HepG2 (cell line): ENCODE data around the gene ETV6. TPM values are rescaled to one million over a fixed set of nuclear protein-coding genes. Genes with fewer than 3 reads are reported as not detected.

Experiments
- ATAC-seq: fragments of 200-7000 bp; cut with Tn5 transposase; 3 replicates; pipeline ENCODE4 v1.9.1; 2020; ENCODE audit warnings: mild to moderate bottlenecking, moderate library complexity
- BruUV-seq: library from RNA; stranded (reverse); fragments of 400-500 nt; replicated peaks from 2 replicates; lab custom pipeline; 2021; lab: Mats Ljungman, UMichigan
- CTCF ChIA-PET: fragments of 300-600 bp; formaldehyde crosslinking; extraction: SDS; loops from one replicate; lab custom pipeline; 2021; ENCODE audit warnings: low total read pairs, inconsistent platforms, low intra/inter-chr PET ratio; lab: Yijun Ruan, JAX
- POLR2A ChIA-PET: fragments of 350-600 bp; sonication (Branson Sonifier 250); formaldehyde crosslinking; loops from one replicate; lab custom pipeline; 2020; ENCODE audit warnings: antibody characterized with exemption, inconsistent platforms; lab: Yijun Ruan, JAX
- DNase-seq: peaks from one replicate; pipeline ENCODE4 v3.0.0-alpha.2; 2015; ENCODE audit warnings: low spot score
- FAIRE-seq: peaks from 3 replicates; lab custom pipeline; 2011; peaks lifted over from hg19 to GRCh38; lab: Jason Lieb, UNC
- H2AFZ ChIP-seq: one replicate; pipeline ENCODE4 v1.6.1; 2011; ENCODE audit warnings: low read length, inconsistent platforms
- H3K27ac ChIP-seq: fragments of 300-600 bp; 3 replicates; pipeline ENCODE4 v1.8.0; 2011; ENCODE audit warnings: mixed run types, mild to moderate bottlenecking, mixed read lengths, low read length, inconsistent platforms; ENCODE audit not compliant: insufficient read depth; ENCODE audit errors: extremely low read length
- H3K27me3 ChIP-seq, 2 experiments: fragments of 200-600 bp in 1 of 2; 2 replicates in 1 of 2; 3 replicates in 1 of 2; pipeline versions ENCODE4 v1.6.0 to v1.8.0; 2011; ENCODE audit warnings: low read length in 2 of 2, mild to moderate bottlenecking in 2 of 2, moderate library complexity in 2 of 2, inconsistent platforms in 1 of 2; ENCODE audit not compliant: insufficient read depth in 2 of 2, control insufficient read depth in 1 of 2
- H3K36me3 ChIP-seq, 2 experiments: fragments of 200-600 bp in 1 of 2; replicated peaks in 1 of 2; 2 replicates in 1 of 2; 3 replicates in 1 of 2; pipeline versions ENCODE4 v1.5.1 to v1.8.0; 2011; ENCODE audit warnings: low read length in 2 of 2, inconsistent platforms in 1 of 2; ENCODE audit not compliant: insufficient read depth in 2 of 2, control insufficient read depth in 1 of 2
- H3K4me1 ChIP-seq: 2 replicates; pipeline ENCODE4 v1.5.1; 2012; ENCODE audit warnings: low read length, inconsistent platforms; ENCODE audit not compliant: insufficient read depth
- H3K4me2 ChIP-seq: 2 replicates; pipeline ENCODE4 v1.6.0; 2011; ENCODE audit warnings: low read depth, low read length, inconsistent platforms
- H3K4me3 ChIP-seq, 3 experiments: fragments of 200-600 bp in 1 of 3; sonication (generic), shearing (Covaris generic) in 1 of 3; replicated peaks in 1 of 3; 2 replicates each; pipeline ENCODE4 v1.5.1; 2011 to 2016; ENCODE audit warnings: low read length in 3 of 3, inconsistent platforms in 2 of 3, low read depth in 2 of 3, mild to moderate bottlenecking in 2 of 3, control low read depth in 1 of 3, mixed read lengths in 1 of 3; ENCODE audit not compliant: insufficient read depth in 1 of 3
- H3K79me2 ChIP-seq: one replicate; pipeline ENCODE4 v1.6.1; 2011; ENCODE audit warnings: low read length, inconsistent platforms; ENCODE audit not compliant: insufficient read depth
- H3K9ac ChIP-seq: 2 replicates; pipeline ENCODE4 v1.6.0; 2011; ENCODE audit warnings: mild to moderate bottlenecking, low read depth, low read length, inconsistent platforms; ENCODE audit not compliant: insufficient read depth
- H3K9me3 ChIP-seq: 2 replicates; pipeline ENCODE4 v1.5.1; 2012; ENCODE audit warnings: mild to moderate bottlenecking, low read length
- H4K20me1 ChIP-seq: 2 replicates; pipeline ENCODE4 v1.6.0; 2011; ENCODE audit warnings: inconsistent platforms, mild to moderate bottlenecking, low read length, moderate library complexity; ENCODE audit not compliant: insufficient read depth
- CEBPB ChIP-seq: IDR thresholded peaks from 2 replicates; pipeline ENCODE4 v1.6.1; 2011; ENCODE audit warnings: low read depth, low read length, improper control_type of control experiment, borderline replicate concordance
- CEBPG ChIP-seq: IDR thresholded peaks from 2 replicates; pipeline ENCODE4 v1.6.1; 2016
- IRF2 ChIP-seq: IDR thresholded peaks from 2 replicates; pipeline ENCODE4 v1.6.1; 2018; ENCODE audit warnings: missing genetic modification reagents, missing compliant biosample characterization
- JDP2 ChIP-seq: sonication (generic); formaldehyde crosslinking; IDR thresholded peaks from 2 replicates; pipeline ENCODE4 v1.8.1; 2022; ENCODE audit warnings: missing genetic modification reagents, borderline replicate concordance
- MED8 ChIP-seq: sonication (generic); formaldehyde crosslinking; IDR thresholded peaks from 2 replicates; pipeline ENCODE4 v1.8.1; 2023; ENCODE audit warnings: mild to moderate bottlenecking, missing genetic modification reagents; ENCODE audit not compliant: insufficient replicate concordance
- ZNF335 ChIP-seq: sonication (generic); formaldehyde crosslinking; IDR thresholded peaks from 2 replicates; pipeline ENCODE4 v1.4.0; 2020; ENCODE audit warnings: missing genetic modification reagents
- ZNF772 ChIP-seq: sonication (generic); formaldehyde crosslinking; IDR thresholded peaks from 2 replicates; pipeline ENCODE4 v1.5.0; 2020; ENCODE audit warnings: mild to moderate bottlenecking, missing genetic modification reagents
- WGBS: methylation state at CpG from one replicate; pipeline ENCODE4 v1.1.6; 2017; ENCODE audit warnings: low lambda C conversion rate; 5-methylcytosine and 5-hydroxymethylcytosine counted together
- in situ Hi-C: cut with HindIII; loops from 2 replicates; pipeline ENCODE4 v1.10.0; 2017; ENCODE audit warnings: low pct_unique_long_range_greater_than_20kb; ENCODE audit not compliant: extremely low pct_ligation_motif_present
- intact Hi-C: fragments of 100-400 bp; cut with micrococcal nuclease; formaldehyde crosslinking; loops from one replicate; pipeline ENCODE4 v1.10.0; 2022; ENCODE audit not compliant: unreplicated experiment
- polyA plus RNA-seq, 8 experiments: library from polyadenylated mRNA; depleted of rRNA in 3 of 8; stranded (reverse) in 7 of 8; unstranded in 1 of 8; fragments of >200 nt; fragmentation: Illumina TruSeq in 4 of 8; extraction: Trizol in 4 of 8; gene quantifications; 2 replicates each; pipeline versions ENCODE4 v1.2.1 to v1.2.3, GENCODE V29; 2011 to 2016; ENCODE audit warnings: low read depth in 4 of 8, missing spikeins in 1 of 8, mixed read lengths in 1 of 8; ENCODE audit not compliant: insufficient read depth in 1 of 8
- total RNA-seq, 5 experiments: library from RNA; depleted of rRNA; stranded (reverse); fragments of >200 nt; fragmentation: Illumina TruSeq; extraction: Trizol; gene quantifications; 2 replicates each; pipeline ENCODE4 v1.2.3, GENCODE V29; 2016; ENCODE audit warnings: low read depth in 1 of 5
- TF ChIP-seq, protein P1 (sequence below): sonication (generic); formaldehyde crosslinking; IDR thresholded peaks from one replicate; pipeline ENCODE4 v1.5.1; 2020; ENCODE audit warnings: mild to moderate bottlenecking, missing genetic modification reagents; ENCODE audit errors: not compliant biosample characterization
- TF ChIP-seq, protein P2 (sequence below): sonication (generic); formaldehyde crosslinking; IDR thresholded peaks from 2 replicates; pipeline ENCODE4 v1.8.0; 2022; ENCODE audit warnings: mild to moderate bottlenecking, missing genetic modification reagents, moderate library complexity

Gene ETV6
- total and polyA plus RNA-seq, 2 of the 13 experiments (the other 11 are each of a cell fraction or from before 2014, with no cell fraction given): 2.2 to 3.0 TPM

DNA sequence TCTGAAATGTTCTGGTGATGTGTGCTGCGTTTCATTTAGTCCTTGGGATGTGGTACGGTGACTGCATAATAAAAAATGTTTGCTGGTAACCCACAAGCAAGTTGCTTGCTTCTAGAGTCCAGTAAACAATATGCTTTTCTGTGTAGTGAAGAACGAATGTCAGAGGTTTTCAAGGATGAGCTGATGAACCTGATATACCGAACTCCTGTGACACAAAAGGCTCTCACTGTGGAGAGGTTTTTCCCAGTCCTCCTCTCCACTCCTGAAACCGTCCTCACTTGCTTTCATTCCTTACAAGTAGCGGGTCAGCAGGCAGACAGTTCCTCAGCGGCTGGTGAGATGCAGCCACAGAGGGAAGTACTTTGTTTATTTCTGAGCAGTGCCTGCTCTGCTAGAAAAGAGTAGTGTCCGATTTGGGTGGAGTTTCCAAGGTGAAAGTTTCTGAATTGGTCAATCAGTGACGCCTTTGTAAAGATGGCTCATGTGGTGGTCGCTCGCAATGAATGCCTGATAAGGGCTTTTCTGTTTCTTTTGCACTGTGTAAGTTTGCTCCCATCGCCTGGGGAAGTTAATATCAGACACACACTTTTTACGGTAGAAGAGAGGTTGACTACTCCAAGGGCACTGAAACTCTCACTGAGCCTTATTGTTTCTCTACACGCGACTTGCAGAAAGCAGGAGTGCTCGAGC lies 3.0 kb downstream of the ETV6 start (continued):
- TF ChIP-seq, protein P1, sequence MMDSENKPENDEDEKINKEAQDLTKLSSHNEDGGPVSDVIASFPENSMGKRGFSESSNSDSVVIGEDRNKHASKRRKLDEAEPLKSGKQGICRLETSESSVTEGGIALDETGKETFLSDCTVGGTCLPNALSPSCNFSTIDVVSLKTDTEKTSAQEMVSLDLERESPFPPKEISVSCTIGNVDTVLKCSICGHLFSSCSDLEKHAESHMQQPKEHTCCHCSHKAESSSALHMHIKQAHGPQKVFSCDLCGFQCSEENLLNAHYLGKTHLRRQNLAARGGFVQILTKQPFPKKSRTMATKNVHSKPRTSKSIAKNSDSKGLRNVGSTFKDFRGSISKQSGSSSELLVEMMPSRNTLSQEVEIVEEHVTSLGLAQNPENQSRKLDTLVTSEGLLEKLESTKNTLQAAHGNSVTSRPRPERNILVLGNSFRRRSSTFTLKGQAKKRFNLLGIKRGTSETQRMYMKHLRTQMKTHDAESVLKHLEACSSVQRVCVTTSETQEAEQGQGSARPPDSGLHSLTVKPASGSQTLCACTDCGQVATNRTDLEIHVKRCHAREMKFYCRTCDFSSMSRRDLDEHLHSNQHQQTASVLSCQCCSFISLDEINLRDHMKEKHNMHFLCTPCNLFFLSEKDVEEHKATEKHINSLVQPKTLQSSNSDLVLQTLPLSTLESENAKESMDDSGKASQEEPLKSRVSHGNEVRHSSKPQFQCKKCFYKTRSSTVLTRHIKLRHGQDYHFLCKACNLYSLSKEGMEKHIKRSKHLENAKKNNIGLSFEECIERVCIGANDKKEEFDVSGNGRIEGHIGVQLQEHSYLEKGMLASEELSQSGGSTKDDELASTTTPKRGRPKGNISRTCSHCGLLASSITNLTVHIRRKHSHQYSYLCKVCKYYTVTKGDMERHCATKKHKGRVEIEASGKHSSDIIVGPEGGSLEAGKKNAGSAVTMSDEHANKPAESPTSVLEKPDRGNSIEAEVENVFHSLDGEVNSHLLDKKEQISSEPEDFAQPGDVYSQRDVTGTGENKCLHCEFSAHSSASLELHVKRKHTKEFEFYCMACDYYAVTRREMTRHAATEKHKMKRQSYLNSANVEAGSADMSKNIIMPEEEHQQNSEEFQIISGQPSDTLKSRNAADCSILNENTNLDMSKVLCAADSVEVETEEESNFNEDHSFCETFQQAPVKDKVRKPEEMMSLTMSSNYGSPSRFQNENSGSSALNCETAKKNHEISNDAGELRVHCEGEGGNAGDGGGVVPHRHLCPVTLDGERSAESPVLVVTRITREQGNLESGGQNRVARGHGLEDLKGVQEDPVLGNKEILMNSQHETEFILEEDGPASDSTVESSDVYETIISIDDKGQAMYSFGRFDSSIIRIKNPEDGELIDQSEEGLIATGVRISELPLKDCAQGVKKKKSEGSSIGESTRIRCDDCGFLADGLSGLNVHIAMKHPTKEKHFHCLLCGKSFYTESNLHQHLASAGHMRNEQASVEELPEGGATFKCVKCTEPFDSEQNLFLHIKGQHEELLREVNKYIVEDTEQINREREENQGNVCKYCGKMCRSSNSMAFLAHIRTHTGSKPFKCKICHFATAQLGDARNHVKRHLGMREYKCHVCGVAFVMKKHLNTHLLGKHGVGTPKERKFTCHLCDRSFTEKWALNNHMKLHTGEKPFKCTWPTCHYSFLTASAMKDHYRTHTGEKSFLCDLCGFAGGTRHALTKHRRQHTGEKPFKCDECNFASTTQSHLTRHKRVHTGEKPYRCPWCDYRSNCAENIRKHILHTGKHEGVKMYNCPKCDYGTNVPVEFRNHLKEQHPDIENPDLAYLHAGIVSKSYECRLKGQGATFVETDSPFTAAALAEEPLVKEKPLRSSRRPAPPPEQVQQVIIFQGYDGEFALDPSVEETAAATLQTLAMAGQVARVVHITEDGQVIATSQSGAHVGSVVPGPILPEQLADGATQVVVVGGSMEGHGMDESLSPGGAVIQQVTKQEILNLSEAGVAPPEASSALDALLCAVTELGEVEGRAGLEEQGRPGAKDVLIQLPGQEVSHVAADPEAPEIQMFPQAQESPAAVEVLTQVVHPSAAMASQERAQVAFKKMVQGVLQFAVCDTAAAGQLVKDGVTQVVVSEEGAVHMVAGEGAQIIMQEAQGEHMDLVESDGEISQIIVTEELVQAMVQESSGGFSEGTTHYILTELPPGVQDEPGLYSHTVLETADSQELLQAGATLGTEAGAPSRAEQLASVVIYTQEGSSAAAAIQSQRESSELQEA (CRISPR knock-in tag): no peak
- no peak for TF ChIP-seq IRF2 (CRISPR knock-in tag)

DNA sequence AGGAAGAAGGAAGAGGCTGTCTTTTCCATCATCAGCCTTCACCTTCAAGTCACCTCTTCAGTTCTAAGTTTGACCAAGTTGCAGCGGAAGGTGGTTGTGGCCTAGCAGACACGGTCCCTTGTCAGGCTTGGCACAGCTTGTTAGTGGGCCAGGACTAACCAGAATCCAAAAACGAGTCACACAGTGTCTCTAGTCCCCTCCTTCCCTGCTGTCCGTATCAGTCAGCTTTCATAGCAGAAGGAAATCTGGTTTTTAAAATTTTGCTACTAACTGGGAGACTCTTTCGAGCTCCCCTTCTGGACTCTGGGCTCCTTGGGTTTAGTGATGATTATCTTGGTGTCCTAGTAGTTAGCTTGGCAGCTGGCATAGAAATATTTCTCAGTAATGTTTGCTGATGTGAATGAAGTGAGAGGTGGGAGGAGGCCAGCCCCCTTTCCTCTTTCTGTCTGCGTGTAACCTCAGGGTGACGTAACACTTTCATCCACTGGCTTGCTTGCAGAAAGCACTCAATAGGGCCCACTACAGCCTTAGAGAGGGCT lies 3.8 kb downstream of the ETV6 start:
- Histone ChIP-seq H3K4me3 (peak overlapping the region in 2 of 3 experiments; percentile 47 to 53; a peak in 1 of 6 replicates), H3K27ac (no peak overlapping the region), H4K20me1 (no peaks in the 10 kb centered on the region), H3K9me3 (no peaks in the 10 kb centered on the region), H3K4me1 (peaks cover 31% of the 10 kb centered on the region), H3K79me2 (peaks cover 15% of the 10 kb centered on the region), H3K4me2 (peak overlapping the region; percentile 80), H3K27me3 (no peaks in the 10 kb centered on the region), H2AFZ (no peak overlapping the region), H3K36me3 (no peaks in the 10 kb centered on the region), H3K9ac (peak overlapping the region; percentile 35; the same call in 1 of the 2 replicates)
- in situ Hi-C loops (no loop called here), intact Hi-C loops (loop anchor here (5.0 to 10.0 kb wide), 2 partner anchors 52 to 234 kb away; no protein-coding TSS in a partner anchor)
- WGBS: 57% methylated on average over 7 of the region's 7 CpGs
- POLR2A ChIA-PET: no interaction called here
- BruUV-seq: no TSS peak
- FAIRE-seq (no peak), DNase-seq (no peak), ATAC-seq (no peak)
- CTCF ChIA-PET: no interaction called here
- TF ChIP-seq MED8 (CRISPR knock-in tag) (no peak), ZNF772 (CRISPR knock-in tag) (no peak), CEBPG (0 out of 2 replicates have a peak, but pooled peaks have one; percentile 24), CEBPB (peak; percentile 32; the same call in 1 of the 2 replicates), JDP2 (no peak), ZNF335 (CRISPR knock-in tag) (no peak)
- TF ChIP-seq, protein P2, sequence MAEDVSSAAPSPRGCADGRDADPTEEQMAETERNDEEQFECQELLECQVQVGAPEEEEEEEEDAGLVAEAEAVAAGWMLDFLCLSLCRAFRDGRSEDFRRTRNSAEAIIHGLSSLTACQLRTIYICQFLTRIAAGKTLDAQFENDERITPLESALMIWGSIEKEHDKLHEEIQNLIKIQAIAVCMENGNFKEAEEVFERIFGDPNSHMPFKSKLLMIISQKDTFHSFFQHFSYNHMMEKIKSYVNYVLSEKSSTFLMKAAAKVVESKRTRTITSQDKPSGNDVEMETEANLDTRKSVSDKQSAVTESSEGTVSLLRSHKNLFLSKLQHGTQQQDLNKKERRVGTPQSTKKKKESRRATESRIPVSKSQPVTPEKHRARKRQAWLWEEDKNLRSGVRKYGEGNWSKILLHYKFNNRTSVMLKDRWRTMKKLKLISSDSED (CRISPR knock-in tag): no peak
